Omental fat pad (tissue), 4 donors: Measurements from ENCODE around the gene OR6X1. TPM values are rescaled to one million over a fixed set of nuclear protein-coding genes. Genes with fewer than 3 reads are reported as not detected.

ENCODE experiments used
- ATAC-seq: fragments of 150-250 bp; one replicate; pipeline ENCODE4 v1.9.1; 2016; ENCODE audit warnings: mild to moderate bottlenecking, moderate library complexity; ENCODE audit not compliant: low FRiP score
- DNase-seq: peaks from one replicate; pipeline ENCODE4 v3.0.0-alpha.2; 2019; ENCODE audit warnings: low spot score
- total RNA-seq, 4 donors: library from RNA; depleted of rRNA; stranded (reverse); fragments of >200 nt; gene quantifications; one replicate each; pipeline ENCODE4 v1.1.0, GENCODE V29; 2016
- TF ChIP-seq, protein P1 (sequence below), 3 donors: fragments of 450-650 bp; IDR thresholded peaks; one replicate each; pipeline ENCODE4 v1.5.1; 2016 to 2017; ENCODE audit warnings: antibody characterized with exemption in 3 of 3, mild to moderate bottlenecking in 3 of 3, moderate library complexity in 2 of 3

Gene OR6X1, protein sequence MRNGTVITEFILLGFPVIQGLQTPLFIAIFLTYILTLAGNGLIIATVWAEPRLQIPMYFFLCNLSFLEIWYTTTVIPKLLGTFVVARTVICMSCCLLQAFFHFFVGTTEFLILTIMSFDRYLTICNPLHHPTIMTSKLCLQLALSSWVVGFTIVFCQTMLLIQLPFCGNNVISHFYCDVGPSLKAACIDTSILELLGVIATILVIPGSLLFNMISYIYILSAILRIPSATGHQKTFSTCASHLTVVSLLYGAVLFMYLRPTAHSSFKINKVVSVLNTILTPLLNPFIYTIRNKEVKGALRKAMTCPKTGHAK
- not detected for total RNA-seq

- TF ChIP-seq, protein P1, sequence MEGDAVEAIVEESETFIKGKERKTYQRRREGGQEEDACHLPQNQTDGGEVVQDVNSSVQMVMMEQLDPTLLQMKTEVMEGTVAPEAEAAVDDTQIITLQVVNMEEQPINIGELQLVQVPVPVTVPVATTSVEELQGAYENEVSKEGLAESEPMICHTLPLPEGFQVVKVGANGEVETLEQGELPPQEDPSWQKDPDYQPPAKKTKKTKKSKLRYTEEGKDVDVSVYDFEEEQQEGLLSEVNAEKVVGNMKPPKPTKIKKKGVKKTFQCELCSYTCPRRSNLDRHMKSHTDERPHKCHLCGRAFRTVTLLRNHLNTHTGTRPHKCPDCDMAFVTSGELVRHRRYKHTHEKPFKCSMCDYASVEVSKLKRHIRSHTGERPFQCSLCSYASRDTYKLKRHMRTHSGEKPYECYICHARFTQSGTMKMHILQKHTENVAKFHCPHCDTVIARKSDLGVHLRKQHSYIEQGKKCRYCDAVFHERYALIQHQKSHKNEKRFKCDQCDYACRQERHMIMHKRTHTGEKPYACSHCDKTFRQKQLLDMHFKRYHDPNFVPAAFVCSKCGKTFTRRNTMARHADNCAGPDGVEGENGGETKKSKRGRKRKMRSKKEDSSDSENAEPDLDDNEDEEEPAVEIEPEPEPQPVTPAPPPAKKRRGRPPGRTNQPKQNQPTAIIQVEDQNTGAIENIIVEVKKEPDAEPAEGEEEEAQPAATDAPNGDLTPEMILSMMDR (IDR thresholded peaks at IDR 0.05) = no peak
- ATAC-seq = no peak
- no peak for DNase-seq
Measured at GRCh38 chr11:123754101-123754568, at the start of gene OR6X1. TSS of gene OR6X1 (minus strand) at chr11:123754518. CDS start at chr11:123754518, 0 bp downstream.

DNA sequence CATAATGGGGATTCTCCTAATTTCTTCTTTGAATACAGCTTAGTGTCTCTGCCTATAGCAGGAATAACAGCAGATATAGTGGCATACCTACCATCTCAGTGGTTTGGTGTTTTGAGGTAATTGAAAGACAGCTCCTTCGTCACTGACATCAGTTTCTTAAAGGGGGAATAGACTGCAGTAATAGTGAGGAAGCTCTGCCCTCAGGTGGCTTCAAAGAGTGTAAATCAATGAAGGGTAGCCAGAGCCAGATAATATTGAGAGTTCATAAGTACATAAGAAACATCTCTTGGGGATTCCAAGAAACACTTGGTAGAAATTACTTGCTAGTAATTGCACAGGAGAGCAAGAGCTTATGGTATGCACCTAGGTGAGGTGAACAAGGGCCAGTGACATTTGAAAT lies 47.4 kb upstream of the OR6X1 start:
- no peak for DNase-seq

GRCh38 chr11:123800036-123800435 lies 45.7 kb upstream of the OR6X1 start:
- DNase-seq = no peak
- TF ChIP-seq, protein P1 (IDR thresholded peaks at IDR 0.05) = no peak
- no peak for ATAC-seq

More for the DNA sequence above, 47.4 kb upstream of the OR6X1 start:
- ATAC-seq = no peak
- TF ChIP-seq, protein P1 (IDR thresholded peaks at IDR 0.05) = no peak

- ATAC-seq (no peak), DNase-seq (no peak)
- TF ChIP-seq, protein P1 (IDR thresholded peaks at IDR 0.05) = no peak
Measured at GRCh38 chr11:123799438-123799837, 45.1 kb upstream of the OR6X1 start.

DNA sequence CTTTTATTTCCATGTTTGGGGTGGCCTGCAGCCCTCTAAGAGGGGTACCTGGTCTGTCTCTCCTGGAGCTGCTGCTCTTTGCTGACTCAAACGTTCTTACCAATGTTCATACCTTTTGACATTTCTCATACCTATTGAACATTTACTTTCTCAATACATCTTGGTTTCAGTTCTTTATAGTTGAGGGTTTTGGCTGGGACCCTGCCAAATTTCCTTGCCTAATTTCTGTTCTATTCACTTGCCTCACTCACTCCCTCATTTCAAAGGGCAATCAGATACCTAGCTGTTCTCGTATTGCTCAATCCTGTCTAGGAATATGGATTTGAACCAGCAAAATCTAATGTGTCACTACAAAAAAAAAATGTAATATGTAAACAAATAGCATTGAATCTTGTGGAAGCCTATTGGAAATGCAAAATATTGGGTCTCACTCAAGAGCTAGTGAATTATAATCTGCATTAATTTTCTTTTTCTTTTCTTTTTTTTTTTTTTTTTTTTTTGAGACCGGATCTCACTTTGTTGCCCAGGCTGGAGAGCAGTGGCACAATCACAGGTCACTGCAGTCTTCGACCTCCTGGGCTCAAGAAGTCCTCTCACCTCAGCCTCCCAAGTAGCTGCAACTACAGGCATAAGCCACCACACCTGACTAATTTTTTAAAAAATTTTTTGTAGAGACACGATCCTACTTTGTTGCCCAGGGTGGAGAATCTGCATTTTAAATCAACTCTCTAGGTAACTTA lies 44.4 kb upstream of the OR6X1 start:
- TF ChIP-seq, protein P1 (IDR thresholded peaks at IDR 0.05) = no peak
- DNase-seq (no peak), ATAC-seq (peak; percentile 66)

- DNase-seq (no peak), ATAC-seq (no peak)
- TF ChIP-seq, protein P1 (IDR thresholded peaks at IDR 0.05) = no peak
Measured at GRCh38 chr11:123798079-123798478, 43.8 kb upstream of the OR6X1 start.
